Common myeloid progenitor, CD34-positive (primary cell): ENCODE data around the gene ADD1.

Experiments used
- CTCF ChIA-PET: fragments of 350-600 bp; sonication (Branson Sonifier 250); formaldehyde crosslinking; loops from one replicate; lab custom pipeline; 2021; ENCODE audit warnings: antibody characterized with exemption; lab: Charles Lee
- POLR2A ChIA-PET: fragments of 350-600 bp; sonication (Branson Sonifier 250); formaldehyde crosslinking; loops from one replicate; lab custom pipeline; 2021; ENCODE audit warnings: antibody characterized with exemption; lab: Charles Lee
- DNase-seq, 3 donors: peaks; one replicate each; pipeline versions ENCODE4 v3.0.0 to v3.0.0-alpha.2; 2013
- H3K27ac ChIP-seq, 2 experiments: 1 replicate in 1 of 2; 2 replicates in 1 of 2; pipeline ENCODE4 v1.7.0; 2013; ENCODE audit warnings: inconsistent platforms in 2 of 2, low read length in 2 of 2, mild to moderate bottlenecking in 2 of 2, low read depth in 1 of 2, moderate library complexity in 1 of 2; ENCODE audit not compliant: severe bottlenecking in 2 of 2, insufficient read depth in 1 of 2, poor library complexity in 1 of 2
- H3K27me3 ChIP-seq, 5 experiments: replicated peaks in 2 of 5; 1 replicate in 3 of 5; 2 replicates in 2 of 5; pipeline versions ENCODE4 v1.6.1 to v1.7.0; 2013; ENCODE audit warnings: low read length in 4 of 5, mild to moderate bottlenecking in 2 of 5, moderate library complexity in 2 of 5, inconsistent platforms in 1 of 5; ENCODE audit not compliant: insufficient read depth in 5 of 5, control insufficient read depth in 4 of 5
- H3K36me3 ChIP-seq, 4 experiments: 1 replicate in 2 of 4; 2 replicates in 2 of 4; pipeline versions ENCODE4 v1.6.1 to v1.7.0; 2013; ENCODE audit warnings: low read length in 3 of 4, control low read depth in 1 of 4, mild to moderate bottlenecking in 1 of 4; ENCODE audit not compliant: control insufficient read depth in 4 of 4, insufficient read depth in 4 of 4
- H3K4me1 ChIP-seq, 4 experiments: 1 replicate in 3 of 4; 2 replicates in 1 of 4; pipeline versions ENCODE4 v1.6.1 to v1.7.1; 2013; ENCODE audit warnings: low read length in 3 of 4, mild to moderate bottlenecking in 3 of 4, control low read depth in 1 of 4, inconsistent platforms in 1 of 4, moderate library complexity in 1 of 4; ENCODE audit not compliant: control insufficient read depth in 4 of 4, insufficient read depth in 4 of 4; ENCODE audit errors: control extremely low read depth in 1 of 4
- H3K4me3 ChIP-seq, 7 experiments: 1 replicate in 4 of 7; 2 replicates in 3 of 7; pipeline versions ENCODE4 v1.5.1 to v1.7.0; 2013; ENCODE audit warnings: mild to moderate bottlenecking in 7 of 7, low read length in 6 of 7, moderate library complexity in 6 of 7, inconsistent platforms in 2 of 7, low read depth in 2 of 7, control low read depth in 1 of 7; ENCODE audit not compliant: insufficient read depth in 4 of 7, control insufficient read depth in 1 of 7; ENCODE audit errors: extremely low read depth in 1 of 7
- H3K9me3 ChIP-seq, 5 experiments: 1 replicate in 4 of 5; 2 replicates in 1 of 5; pipeline versions ENCODE4 v1.6.1 to v1.7.1; 2013; ENCODE audit warnings: low read length in 4 of 5, mild to moderate bottlenecking in 2 of 5, inconsistent platforms in 1 of 5, low read depth in 1 of 5, moderate library complexity in 1 of 5; ENCODE audit not compliant: control insufficient read depth in 4 of 5, insufficient read depth in 2 of 5; ENCODE audit errors: control extremely low read depth in 1 of 5
- WGBS: methylation state at CpG from one replicate; pipeline ENCODE4 v1.1.5; 2013; ENCODE audit not compliant: insufficient coverage; 5-methylcytosine and 5-hydroxymethylcytosine counted together

ADD1 gene

DNA sequence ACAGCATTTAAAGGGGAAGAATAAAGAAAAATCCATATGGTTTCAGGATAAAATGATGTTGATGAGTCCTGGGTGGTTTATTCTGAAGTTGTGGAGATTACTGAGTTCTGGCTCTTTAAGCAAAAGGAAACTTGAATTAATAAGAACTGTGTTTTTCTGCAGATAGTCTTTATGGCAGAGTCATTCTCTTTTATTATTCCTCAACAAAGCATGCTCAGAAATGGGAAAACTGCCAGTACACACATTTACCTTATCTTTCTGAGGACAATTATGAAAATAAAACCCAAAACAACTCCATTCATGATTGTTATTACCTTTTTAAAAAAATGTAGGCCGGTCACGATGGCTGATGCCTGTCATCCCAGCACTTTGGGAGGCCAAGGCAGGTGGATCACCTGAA, 58.5 kb downstream of the ADD1 start:
- no peak overlapping the region for H3K4me3 ChIP-seq

GRCh38 chr4:2905544-2905943, 61.9 kb downstream of the ADD1 start:
- H3K9me3 ChIP-seq, result no peaks in the 10 kb centered on the region
- CTCF ChIA-PET, result interaction anchor here (1.1 kb wide), 1 partner anchor 72 kb away, joined by 3 read pairs; no protein-coding TSS in a partner anchor
- POLR2A ChIA-PET, result no interaction called here
- no peak for DNase-seq
- WGBS, result 97% methylated on average over 9 of the region's 13 CpGs
- no peak overlapping the region for H3K27ac ChIP-seq
- peaks cover 14 to 92% (median 71%) of the 10 kb centered on the region in 4 experiments for H3K36me3 ChIP-seq
- no peaks in the 10 kb centered on the region for H3K4me1 ChIP-seq
- H3K4me3 ChIP-seq, result no peak overlapping the region
- no peaks in the 10 kb centered on the region for H3K27me3 ChIP-seq

More for the DNA sequence above, 58.5 kb downstream of the ADD1 start:
- ChIA-PET CTCF (no interaction called here), POLR2A (no interaction called here)
- H3K9me3 ChIP-seq, result no peaks in the 10 kb centered on the region
- no peak overlapping the region for H3K27ac ChIP-seq
- no peak for DNase-seq
- H3K4me1 ChIP-seq, result no peaks in the 10 kb centered on the region
- peaks cover 12 to 91% (median 64%) of the 10 kb centered on the region in 4 experiments for H3K36me3 ChIP-seq
- H3K27me3 ChIP-seq, result no peaks in the 10 kb centered on the region
- WGBS, result 100% methylated on average over 2 of the region's 2 CpGs

DNA sequence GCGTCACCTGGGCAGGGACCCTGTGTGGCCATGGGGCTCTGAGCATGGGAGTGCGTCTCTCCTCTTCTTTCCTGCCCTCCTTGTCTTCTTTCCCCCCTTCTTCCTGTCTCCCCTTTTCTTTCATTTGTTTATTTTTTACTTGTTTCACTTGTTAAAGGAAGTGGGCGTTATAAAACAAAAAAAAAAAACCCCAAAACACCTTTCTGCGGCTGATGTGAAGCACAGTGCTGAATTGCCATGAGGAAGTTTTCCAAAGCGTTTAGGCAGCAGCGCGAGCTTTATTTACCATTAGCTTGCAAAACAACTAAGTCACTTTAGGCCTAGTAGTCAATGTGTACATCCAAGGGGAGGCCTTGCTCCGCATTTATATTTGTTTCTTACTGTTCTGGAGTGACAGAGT, 62.6 kb downstream of the ADD1 start:
- Histone ChIP-seq H3K27me3 (no peaks in the 10 kb centered on the region), H3K4me1 (no peaks in the 10 kb centered on the region), H3K4me3 (no peak overlapping the region), H3K36me3 (peaks cover 14 to 92% (median 71%) of the 10 kb centered on the region in 4 experiments), H3K9me3 (no peaks in the 10 kb centered on the region), H3K27ac (no peak overlapping the region)
- WGBS, result 72% methylated on average over 4 of the region's 8 CpGs
- ChIA-PET POLR2A (no interaction called here), CTCF (interaction anchor here (1.1 kb wide), 1 partner anchor 72 kb away, joined by 3 read pairs; no protein-coding TSS in a partner anchor)
- DNase-seq, result no peak

DNA sequence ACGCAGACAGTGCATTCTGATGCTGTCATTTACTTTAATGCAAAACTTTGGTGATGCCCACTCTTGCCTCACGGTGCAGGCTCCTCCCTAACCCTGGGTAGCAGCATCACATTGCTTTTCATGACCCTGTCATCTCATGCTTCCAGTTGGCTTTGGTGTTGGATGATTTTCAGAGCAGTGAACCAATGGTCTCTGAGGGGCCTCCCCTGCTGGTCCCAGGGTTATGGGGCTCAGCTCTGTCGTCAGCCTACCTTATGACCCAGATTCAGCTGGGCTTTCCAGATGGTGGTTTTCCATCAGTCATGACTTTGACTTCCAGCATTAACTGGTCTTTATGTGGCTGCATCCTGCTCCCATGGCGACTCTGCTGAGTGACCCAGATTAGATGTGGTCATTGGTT, 63.6 kb downstream of the ADD1 start:
- DNase-seq, result no peak
- H3K4me1 ChIP-seq, result no peaks in the 10 kb centered on the region
- ChIA-PET POLR2A (no interaction called here), CTCF (no interaction called here)
- H3K36me3 ChIP-seq, result peaks cover 17 to 92% (median 73%) of the 10 kb centered on the region in 4 experiments
- no peak overlapping the region for H3K27ac ChIP-seq
- 94% methylated on average over 3 of the region's 4 CpGs for WGBS
- no peak overlapping the region for H3K4me3 ChIP-seq
- H3K9me3 ChIP-seq, result no peaks in the 10 kb centered on the region
- H3K27me3 ChIP-seq, result no peaks in the 10 kb centered on the region

- Histone ChIP-seq H3K27ac (no peak overlapping the region), H3K9me3 (no peaks in the 10 kb centered on the region), H3K27me3 (no peaks in the 10 kb centered on the region), H3K4me3 (no peak overlapping the region), H3K4me1 (no peaks in the 10 kb centered on the region), H3K36me3 (peaks cover 18 to 93% (median 72%) of the 10 kb centered on the region in 4 experiments)
- CTCF ChIA-PET, result no interaction called here
- 98% methylated on average over 11 of the region's 11 CpGs for WGBS
- no peak for DNase-seq
- POLR2A ChIA-PET, result no interaction called here
Observed at GRCh38 chr4:2907706-2908293, 64.2 kb downstream of the ADD1 start.

DNA sequence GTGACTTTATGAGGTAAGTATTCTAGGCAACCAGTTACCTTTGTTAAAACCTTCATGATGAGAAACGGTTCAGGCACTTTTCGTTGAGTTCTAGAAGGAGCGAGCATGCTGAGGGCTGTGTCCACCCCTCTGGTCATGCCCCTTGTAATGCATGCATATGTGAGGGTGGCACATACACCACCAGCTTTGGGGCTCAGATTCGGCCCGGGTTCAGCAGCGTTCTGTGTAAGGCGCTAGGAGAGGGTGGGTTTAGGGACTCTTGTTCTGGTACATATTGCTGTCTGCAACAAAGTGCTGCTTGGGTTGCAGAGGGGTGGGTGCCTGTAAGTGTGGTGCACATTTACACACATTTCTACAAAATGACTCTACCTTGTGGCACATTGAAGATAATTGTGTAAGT, 65.0 kb downstream of the ADD1 start:
- POLR2A ChIA-PET, result no interaction called here

DNA sequence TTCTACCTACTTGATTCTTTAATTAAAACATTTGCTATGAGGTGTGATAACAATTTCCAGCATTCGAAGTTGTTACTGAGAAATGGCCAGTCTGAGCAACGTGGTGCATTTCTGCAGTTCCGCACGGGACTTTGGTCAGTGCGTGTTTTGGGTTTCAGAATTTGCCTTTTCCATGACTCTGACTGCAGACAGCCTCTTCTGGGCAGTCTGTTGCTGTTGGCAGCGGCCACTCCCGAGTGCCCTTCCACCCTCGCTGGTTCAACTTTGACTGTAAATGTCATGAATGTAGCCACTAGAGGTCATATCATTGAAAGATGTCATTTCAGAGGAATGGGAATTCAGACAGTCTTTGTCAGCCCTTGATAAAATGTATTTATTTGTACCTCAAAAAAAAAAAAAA, 65.9 kb downstream of the ADD1 start:
- ChIA-PET CTCF (interaction anchor here (0.6 to 1.6 kb wide), 2 partner anchors 30 to 817 kb away, joined by 3 to 4 read pairs; no protein-coding TSS in a partner anchor), POLR2A (no interaction called here)
- Histone ChIP-seq H3K27ac (no peak overlapping the region), H3K4me3 (no peak overlapping the region), H3K27me3 (no peaks in the 10 kb centered on the region), H3K36me3 (peaks cover 18 to 81% (median 63%) of the 10 kb centered on the region in 4 experiments), H3K4me1 (peaks cover 0 to 16% (median 13%) of the 10 kb centered on the region in 4 experiments), H3K9me3 (no peaks in the 10 kb centered on the region)
- 93% methylated on average over 8 of the region's 8 CpGs for WGBS
- DNase-seq, result no peak

More for the DNA sequence above, 65.0 kb downstream of the ADD1 start:
- CTCF ChIA-PET, result interaction anchor here (1.6 kb wide), 1 partner anchor 29 kb away, joined by 4 read pairs; no protein-coding TSS in a partner anchor
- no peaks in the 10 kb centered on the region for H3K27me3 ChIP-seq
- WGBS, result 95% methylated on average over 6 of the region's 7 CpGs
- no peak for DNase-seq
- no peaks in the 10 kb centered on the region for H3K9me3 ChIP-seq
- H3K4me3 ChIP-seq, result no peak overlapping the region
- H3K4me1 ChIP-seq, result peaks cover 0 to 8% (median 4%) of the 10 kb centered on the region in 4 experiments
- peaks cover 18 to 88% (median 70%) of the 10 kb centered on the region in 4 experiments for H3K36me3 ChIP-seq
- no peak overlapping the region for H3K27ac ChIP-seq
